ENCODE results near the gene ATXN7. TPM values are rescaled to one million over a fixed set of nuclear protein-coding genes. Genes with fewer than 3 reads are reported as not detected.

Gene ATXN7
- total and polyA plus RNA-seq, 7 donors = 2.4 to 27.2 (median 16.2) TPM

DNA sequence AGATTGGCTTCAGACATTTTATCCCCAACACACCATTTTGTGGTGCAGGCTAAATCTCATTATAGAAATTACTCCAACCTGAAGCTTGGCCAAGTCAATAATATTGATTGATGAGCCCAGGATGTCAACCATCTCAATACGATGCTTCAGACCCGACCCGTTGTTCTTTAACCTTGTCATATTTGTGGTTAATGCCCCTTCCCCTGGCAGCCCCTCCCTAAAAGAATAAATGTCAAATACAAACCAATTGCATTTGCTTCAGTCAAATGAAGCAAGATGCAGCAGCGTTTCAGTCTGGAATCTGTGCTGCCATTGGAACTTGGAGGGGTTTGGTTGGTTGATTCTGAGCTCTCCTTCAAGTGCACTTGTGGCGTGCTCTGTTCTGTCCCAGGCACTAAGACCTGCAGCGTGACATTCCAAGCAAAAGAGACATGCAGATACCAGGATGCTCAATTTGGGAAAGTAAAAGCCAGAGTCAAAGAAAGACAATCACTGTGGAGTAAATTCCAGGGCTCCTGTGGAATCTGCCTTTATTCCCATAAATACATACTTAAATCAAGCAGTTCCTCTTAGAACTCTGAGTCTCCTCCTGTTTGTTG, 183.4 kb downstream of the ATXN7 start:
- H3K27me3 ChIP-seq (ENCODE audit: insufficient read depth in 3 of 3, low read length in 2 of 3) = peaks cover 0 to 6% (median 0%) of the 10 kb centered on the region in 3 donors

DNA sequence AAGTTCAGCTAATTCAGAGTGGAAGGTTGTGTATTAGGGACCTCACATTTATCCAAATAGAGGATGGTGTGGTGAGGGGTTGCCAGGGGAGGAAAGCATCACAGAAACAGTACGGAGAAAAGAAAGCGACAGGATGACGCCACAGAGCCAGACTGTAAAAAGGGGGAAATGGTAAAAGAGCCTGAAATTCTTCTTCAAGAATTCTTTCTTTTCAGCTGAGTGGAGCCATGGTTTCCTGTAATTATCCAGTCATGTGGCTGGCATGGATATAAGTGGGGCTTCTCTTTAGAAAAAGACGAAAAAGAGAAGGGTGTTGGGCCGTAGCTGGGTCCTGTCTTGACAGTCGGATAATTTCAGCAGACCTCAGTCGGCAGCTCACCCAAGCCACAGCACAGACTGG, 184.1 kb downstream of the ATXN7 start:
- ATAC-seq = no peak
- Histone ChIP-seq H3K4me3 (no peak overlapping the region), H3K36me3 (ENCODE audit: insufficient read depth in 1 of 2, low read depth in 1 of 2) (no peaks in the 10 kb centered on the region), H3K4me1 (no peaks in the 10 kb centered on the region), H3K27me3 (ENCODE audit: insufficient read depth in 3 of 3, low read length in 2 of 3) (peaks cover 0 to under 1% (median 0%) of the 10 kb centered on the region in 3 donors), H3K27ac (no peak overlapping the region), H3K9me3 (no peaks in the 10 kb centered on the region)
- TF ChIP-seq, protein P1, sequence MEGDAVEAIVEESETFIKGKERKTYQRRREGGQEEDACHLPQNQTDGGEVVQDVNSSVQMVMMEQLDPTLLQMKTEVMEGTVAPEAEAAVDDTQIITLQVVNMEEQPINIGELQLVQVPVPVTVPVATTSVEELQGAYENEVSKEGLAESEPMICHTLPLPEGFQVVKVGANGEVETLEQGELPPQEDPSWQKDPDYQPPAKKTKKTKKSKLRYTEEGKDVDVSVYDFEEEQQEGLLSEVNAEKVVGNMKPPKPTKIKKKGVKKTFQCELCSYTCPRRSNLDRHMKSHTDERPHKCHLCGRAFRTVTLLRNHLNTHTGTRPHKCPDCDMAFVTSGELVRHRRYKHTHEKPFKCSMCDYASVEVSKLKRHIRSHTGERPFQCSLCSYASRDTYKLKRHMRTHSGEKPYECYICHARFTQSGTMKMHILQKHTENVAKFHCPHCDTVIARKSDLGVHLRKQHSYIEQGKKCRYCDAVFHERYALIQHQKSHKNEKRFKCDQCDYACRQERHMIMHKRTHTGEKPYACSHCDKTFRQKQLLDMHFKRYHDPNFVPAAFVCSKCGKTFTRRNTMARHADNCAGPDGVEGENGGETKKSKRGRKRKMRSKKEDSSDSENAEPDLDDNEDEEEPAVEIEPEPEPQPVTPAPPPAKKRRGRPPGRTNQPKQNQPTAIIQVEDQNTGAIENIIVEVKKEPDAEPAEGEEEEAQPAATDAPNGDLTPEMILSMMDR (IDR thresholded peaks at IDR 0.05) = no peak
- intact Hi-C loops (cut with DNase I) = no loop called here
- DNase-seq = no peak
- WGBS, 3 donors = 86 to 90% (median 90%) methylated on average over 7 of the region's 7 CpGs

More for the DNA sequence above, 183.4 kb downstream of the ATXN7 start:
- no peak for ATAC-seq
- no peaks in the 10 kb centered on the region for H3K36me3 ChIP-seq (ENCODE audit: insufficient read depth in 1 of 2, low read depth in 1 of 2)
- TF ChIP-seq, protein P1 (IDR thresholded peaks at IDR 0.05) = no peak
- H3K9me3 ChIP-seq = no peaks in the 10 kb centered on the region
- intact Hi-C loops (cut with DNase I) = no loop called here
- H3K4me3 ChIP-seq = no peak overlapping the region
- H3K27ac ChIP-seq = no peak overlapping the region
- no peak for DNase-seq
- 70 to 76% (median 72%) methylated on average over 6 of the region's 6 CpGs for WGBS, 3 donors
- H3K4me1 ChIP-seq = no peaks in the 10 kb centered on the region

DNA sequence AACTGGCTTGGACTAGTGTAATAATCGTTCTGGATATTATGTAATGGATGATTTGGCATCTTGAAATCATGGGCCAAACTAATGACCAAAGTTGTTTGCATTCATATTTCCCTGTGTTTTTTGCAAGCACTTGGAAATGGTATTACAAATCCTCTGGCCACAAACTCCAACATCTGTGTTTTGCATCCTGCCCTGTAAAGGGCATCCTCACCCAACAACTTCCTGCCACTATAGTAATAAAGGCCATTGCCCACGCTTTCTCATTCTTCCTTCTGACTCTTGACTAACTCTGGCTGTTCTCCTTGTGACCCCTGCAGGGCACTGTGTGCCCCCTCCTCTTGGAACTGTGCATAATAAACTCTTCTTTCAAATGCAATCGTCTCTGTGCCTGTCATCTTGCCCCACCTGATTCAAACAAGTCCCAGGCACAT, 185.0 kb downstream of the ATXN7 start:
- H3K36me3 ChIP-seq (ENCODE audit: insufficient read depth in 1 of 2, low read depth in 1 of 2) = no peaks in the 10 kb centered on the region
- H3K4me3 ChIP-seq = no peak overlapping the region
- H3K27ac ChIP-seq = no peak overlapping the region
- H3K4me1 ChIP-seq = no peaks in the 10 kb centered on the region
- DNase-seq (no peak), ATAC-seq (no peak)
- intact Hi-C loops (cut with DNase I) = no loop called here
- H3K9me3 ChIP-seq = no peaks in the 10 kb centered on the region
- WGBS, 3 donors = 24 to 33% (median 32%) methylated on average over 3 of the region's 3 CpGs
- TF ChIP-seq, protein P1 (IDR thresholded peaks at IDR 0.05) = no peak
- H3K27me3 ChIP-seq (ENCODE audit: insufficient read depth in 3 of 3, low read length in 2 of 3) = no peaks in the 10 kb centered on the region

DNA sequence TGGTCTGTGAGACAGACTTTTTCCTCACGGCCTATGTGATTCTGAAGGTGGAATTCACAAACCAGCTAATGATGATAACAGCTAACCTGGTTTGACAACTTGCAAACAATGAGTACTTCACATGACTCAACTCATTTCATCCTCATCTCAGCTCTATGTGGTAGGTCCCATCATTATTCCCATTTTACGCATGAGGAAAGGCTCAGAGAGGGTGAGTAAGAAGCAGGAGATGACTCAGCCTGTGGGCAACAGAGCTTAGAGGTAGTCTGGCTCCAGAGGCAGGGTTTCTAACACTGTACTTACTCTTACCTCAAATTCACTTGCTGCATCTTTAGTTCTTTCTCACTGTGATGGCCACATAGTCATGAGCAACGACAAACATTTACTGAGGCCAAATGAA, 185.5 kb downstream of the ATXN7 start:
- DNase-seq = no peak
- H3K4me1 ChIP-seq = no peaks in the 10 kb centered on the region
- TF ChIP-seq, protein P1 (IDR thresholded peaks at IDR 0.05) = no peak
- H3K4me3 ChIP-seq = no peak overlapping the region
- WGBS, 3 donors = 74 to 87% (median 83%) methylated on average over 3 of the region's 3 CpGs
- no peak for ATAC-seq
- no peak overlapping the region for H3K27ac ChIP-seq
- H3K27me3 ChIP-seq (ENCODE audit: insufficient read depth in 3 of 3, low read length in 2 of 3) = no peaks in the 10 kb centered on the region
- H3K36me3 ChIP-seq (ENCODE audit: insufficient read depth in 1 of 2, low read depth in 1 of 2) = no peaks in the 10 kb centered on the region
- intact Hi-C loops (cut with DNase I) = no loop called here
- no peaks in the 10 kb centered on the region for H3K9me3 ChIP-seq

- Histone ChIP-seq H3K27me3 (ENCODE audit: insufficient read depth in 3 of 3, low read length in 2 of 3) (no peaks in the 10 kb centered on the region), H3K4me1 (no peaks in the 10 kb centered on the region), H3K36me3 (ENCODE audit: insufficient read depth in 1 of 2, low read depth in 1 of 2) (no peaks in the 10 kb centered on the region), H3K4me3 (no peak overlapping the region), H3K27ac (no peak overlapping the region), H3K9me3 (no peaks in the 10 kb centered on the region)
- 74 to 87% (median 81%) methylated on average over 4 of the region's 4 CpGs for WGBS, 3 donors
- TF ChIP-seq, protein P1 (IDR thresholded peaks at IDR 0.05) = no peak
- ATAC-seq = no peak
- DNase-seq = no peak
- intact Hi-C loops (cut with DNase I) = no loop called here
Measured at GRCh38 chr3:64049832-64050231, 186.2 kb downstream of the ATXN7 start.

Measured in psoas muscle (tissue), 8 donors.